Measurements from ENCODE around the gene PRDM16.

- TF ChIP-seq POLR2AphosphoS5 (IDR thresholded peaks at IDR 0.05; ENCODE audit: low read depth) (no peak), EZH2phosphoT487 (IDR thresholded peaks at IDR 0.05; ENCODE audit: unreplicated experiment) (no peak), EZH2 (IDR thresholded peaks at IDR 0.05; ENCODE audit: low read depth, unreplicated experiment) (no peak), REST (IDR thresholded peaks at IDR 0.05; ENCODE audit: unreplicated experiment) (no peak), CTCF (conservative IDR thresholded peaks at IDR 0.05; ENCODE audit: low read depth in 2 of 2) (no peak), JUNB (IDR thresholded peaks at IDR 0.05; ENCODE audit: unreplicated experiment) (no peak), NANOG (IDR thresholded peaks at IDR 0.05; ENCODE audit: borderline replicate concordance) (no peak), ZNF114 (CRISPR knock-in tag; IDR thresholded peaks at IDR 0.05) (no peak)
Measured at GRCh38 chr1:3368711-3369445, 299.9 kb downstream of the PRDM16 start.

Measured in GM23338 (cell line).